H9 (cell line): ENCODE measurements around the gene TGM3. TPM values are rescaled to one million over a fixed set of nuclear protein-coding genes. Genes with fewer than 3 reads are reported as not detected.

Source experiments
- DNase-seq: peaks from one replicate; pipeline ENCODE4 v3.0.0-alpha.2; 2017
- H2AFZ ChIP-seq: one replicate; pipeline ENCODE4 v1.6.1; 2013; ENCODE audit warnings: mild to moderate bottlenecking, low read length, control low read depth, moderate library complexity
- H2AK5ac ChIP-seq: 2 replicates; pipeline ENCODE4 v1.6.1; 2013; ENCODE audit warnings: low read length, control low read depth, mixed read lengths; ENCODE audit not compliant: insufficient read length
- H2BK120ac ChIP-seq: one replicate; pipeline ENCODE4 v1.6.1; 2013; ENCODE audit warnings: low read depth, mild to moderate bottlenecking, low read length, control low read depth, inconsistent platforms; ENCODE audit not compliant: poor library complexity, severe bottlenecking
- H2BK12ac ChIP-seq: 2 replicates; pipeline ENCODE4 v1.6.1; 2013; ENCODE audit warnings: low read length, control low read depth, mixed read lengths, low read depth; ENCODE audit not compliant: insufficient read length
- H2BK15ac ChIP-seq: 2 replicates; pipeline ENCODE4 v1.6.1; 2013; ENCODE audit warnings: low read depth, low read length, control low read depth
- H2BK20ac ChIP-seq: one replicate; pipeline ENCODE4 v1.6.1; 2013; ENCODE audit warnings: low read depth, mild to moderate bottlenecking, low read length, control low read depth, inconsistent platforms; ENCODE audit not compliant: poor library complexity, severe bottlenecking
- H2BK5ac ChIP-seq: 2 replicates; pipeline ENCODE4 v1.6.1; 2013; ENCODE audit warnings: low read length, control low read depth, mixed read lengths; ENCODE audit not compliant: insufficient read length
- H3K14ac ChIP-seq: 2 replicates; pipeline ENCODE4 v1.6.1; 2013; ENCODE audit warnings: low read length, control low read depth; ENCODE audit not compliant: insufficient read depth
- H3K18ac ChIP-seq: 2 replicates; pipeline ENCODE4 v1.6.1; 2013; ENCODE audit warnings: low read depth, mild to moderate bottlenecking, mixed read lengths, low read length, control low read depth; ENCODE audit not compliant: insufficient read length
- H3K23ac ChIP-seq: 2 replicates; pipeline ENCODE4 v1.6.1; 2013; ENCODE audit warnings: low read length, control low read depth, mixed read lengths, low read depth; ENCODE audit not compliant: insufficient read length
- H3K23me2 ChIP-seq: 2 replicates; pipeline ENCODE4 v1.6.1; 2013; ENCODE audit warnings: low read depth, mild to moderate bottlenecking, mixed read lengths, low read length, control low read depth; ENCODE audit not compliant: insufficient read length, poor library complexity, severe bottlenecking
- H3K27ac ChIP-seq: 2 replicates; pipeline ENCODE4 v1.5.1; 2013; ENCODE audit warnings: low read length, control low read depth, mixed read lengths, low read depth; ENCODE audit not compliant: insufficient read length
- H3K27me3 ChIP-seq: 2 replicates; pipeline ENCODE4 v1.6.1; 2013; ENCODE audit warnings: low read length, control low read depth, inconsistent platforms; ENCODE audit not compliant: insufficient read depth
- H3K4ac ChIP-seq: 2 replicates; pipeline ENCODE4 v1.6.1; 2013; ENCODE audit warnings: low read depth, mild to moderate bottlenecking, control low read depth, inconsistent platforms, low read length, moderate library complexity
- H3K4me1 ChIP-seq: 2 replicates; pipeline ENCODE4 v1.6.1; 2013; ENCODE audit warnings: low read length, control low read depth, inconsistent platforms; ENCODE audit not compliant: insufficient read depth
- H3K4me2 ChIP-seq: 2 replicates; pipeline ENCODE4 v1.6.1; 2013; ENCODE audit warnings: low read length, control low read depth, mixed read lengths; ENCODE audit not compliant: insufficient read length, insufficient read depth
- H3K56ac ChIP-seq: 2 replicates; pipeline ENCODE4 v1.6.1; 2013; ENCODE audit warnings: low read depth, mild to moderate bottlenecking, mixed read lengths, low read length, control low read depth; ENCODE audit not compliant: insufficient read length
- H3K79me1 ChIP-seq: 2 replicates; pipeline ENCODE4 v1.6.1; 2013; ENCODE audit warnings: low read depth, mild to moderate bottlenecking, moderate library complexity, low read length, control low read depth, inconsistent platforms; ENCODE audit not compliant: insufficient read depth, poor library complexity, severe bottlenecking
- H3K79me2 ChIP-seq: 2 replicates; pipeline ENCODE4 v1.6.1; 2013; ENCODE audit warnings: low read length, control low read depth, inconsistent platforms; ENCODE audit not compliant: insufficient read depth
- H3K9ac ChIP-seq: 2 replicates; pipeline ENCODE4 v1.6.1; 2013; ENCODE audit warnings: low read length, control low read depth, mixed read lengths; ENCODE audit not compliant: insufficient read length; ENCODE audit errors: extremely low read depth
- H3K9me3 ChIP-seq: one replicate; pipeline ENCODE4 v1.6.1; 2013; ENCODE audit warnings: low read depth, low read length, inconsistent platforms; ENCODE audit not compliant: control insufficient read depth
- H3T11ph ChIP-seq: one replicate; pipeline ENCODE4 v1.6.1; 2013; ENCODE audit warnings: mild to moderate bottlenecking, low read length, control low read depth, inconsistent platforms
- H4K20me1 ChIP-seq: one replicate; pipeline ENCODE4 v1.6.1; 2013; ENCODE audit not compliant: control insufficient read depth, insufficient read length, insufficient read depth
- H4K5ac ChIP-seq: 2 replicates; pipeline ENCODE4 v1.6.1; 2013; ENCODE audit warnings: low read depth, mild to moderate bottlenecking, mixed read lengths, low read length, control low read depth; ENCODE audit not compliant: insufficient read length
- H4K8ac ChIP-seq: replicated peaks from 2 replicates; pipeline ENCODE4 v1.6.1; 2013; ENCODE audit warnings: low read length, control low read depth, mixed read lengths, low read depth; ENCODE audit not compliant: insufficient read length
- H4K91ac ChIP-seq: 2 replicates; pipeline ENCODE4 v1.6.1; 2013; ENCODE audit warnings: low read depth, mild to moderate bottlenecking, moderate library complexity, mixed read lengths, low read length, control low read depth; ENCODE audit not compliant: insufficient read length
- H3K27ac Mint-ChIP-seq, 3 experiments: 2 replicates in 2 of 3; 3 replicates in 1 of 3; pipeline ENCODE4 v1.8.0; 2020 to 2021; ENCODE audit warnings: mixed read lengths in 3 of 3, mild to moderate bottlenecking in 1 of 3, moderate library complexity in 1 of 3
- H3K27me3 Mint-ChIP-seq: 2 replicates; pipeline ENCODE4 v1.8.0; 2021; ENCODE audit warnings: low read depth, mild to moderate bottlenecking, moderate library complexity, mixed read lengths
- H3K36me3 Mint-ChIP-seq, 3 experiments: 2 replicates in 2 of 3; 3 replicates in 1 of 3; pipeline ENCODE4 v1.8.0; 2020 to 2021; ENCODE audit warnings: low read depth in 3 of 3, mixed read lengths in 3 of 3; ENCODE audit not compliant: insufficient read depth in 1 of 3
- H3K4me1 Mint-ChIP-seq, 2 experiments: 2 replicates each; pipeline ENCODE4 v1.8.0; 2020; ENCODE audit warnings: mixed read lengths in 2 of 2
- H3K4me3 Mint-ChIP-seq, 2 experiments: 2 replicates in 1 of 2; 3 replicates in 1 of 2; pipeline ENCODE4 v1.8.0; 2020 to 2021; ENCODE audit warnings: mild to moderate bottlenecking in 2 of 2, mixed read lengths in 2 of 2, moderate library complexity in 1 of 2
- H3K9me3 Mint-ChIP-seq, 2 experiments: 2 replicates in 1 of 2; 3 replicates in 1 of 2; pipeline ENCODE4 v1.8.0; 2020; ENCODE audit warnings: mild to moderate bottlenecking in 2 of 2, mixed read lengths in 2 of 2, moderate library complexity in 1 of 2
- CTCF ChIP-seq: fragments of 200-600 bp; sonication (generic); conservative IDR thresholded peaks from 3 replicates; pipeline ENCODE4 v1.8.0; 2021; ENCODE audit warnings: antibody characterized with exemption, mild to moderate bottlenecking
- WGBS: extraction: QIAGEN DNeasy Blood & Tissue Kit; methylation state at CpG from one replicate; pipeline ENCODE4 v1.1.7; 2013; ENCODE audit warnings: missing lambda C conversion rate, low lambda C conversion rate, mixed read lengths; ENCODE audit not compliant: insufficient read length; ENCODE audit errors: extremely low coverage; 5-methylcytosine and 5-hydroxymethylcytosine counted together
- total RNA-seq: library from RNA; stranded (reverse); gene quantifications from 2 replicates; pipeline ENCODE4 v1.2.1, GENCODE V29; 2021

TGM3 gene
- total RNA-seq, 1 experiment from 2014 or later: not detected

DNA sequence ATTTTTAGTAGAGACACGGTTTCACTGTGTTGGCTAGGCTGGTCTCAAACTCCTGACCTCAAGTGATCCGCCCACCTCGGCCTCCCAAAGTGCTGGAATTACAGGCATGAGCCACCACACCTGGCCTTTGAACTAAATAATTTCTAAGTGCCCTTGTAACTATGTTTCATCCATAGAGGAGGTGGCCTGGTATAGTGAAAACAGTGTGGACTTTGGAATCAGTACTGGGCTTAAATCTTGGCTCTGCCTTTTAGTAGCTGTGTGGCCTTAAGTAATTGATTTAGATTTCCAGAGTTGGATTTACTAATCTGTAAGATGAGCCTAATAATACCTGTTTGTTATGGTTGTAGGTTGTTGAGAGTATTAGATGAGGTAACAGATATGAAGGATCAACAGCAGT lies 14.2 kb upstream of the TGM3 start:
- Mint-ChIP-seq H3K4me3 (no peak overlapping the region), H3K36me3 (peaks cover 0 to 4% (median 2%) of the 10 kb centered on the region in 3 experiments; a peak in 3 of 7 replicates), H3K9me3 (peaks cover 12% of the 10 kb centered on the region in 2 experiments; a peak in 3 of 5 replicates), H3K27ac (no peak overlapping the region), H3K27me3 (peaks cover 9% of the 10 kb centered on the region; the same call in 1 of the 2 replicates), H3K4me1 (peaks cover 0 to 5% of the 10 kb centered on the region in 2 experiments; a peak in 2 of 4 replicates)
- TF ChIP-seq CTCF: no peak
- Histone ChIP-seq H2BK120ac (no peak overlapping the region), H4K5ac (no peak overlapping the region), H3K9me3 (no peaks in the 10 kb centered on the region), H4K8ac (no peak overlapping the region), H3K27ac (no peak overlapping the region), H2BK20ac (no peak overlapping the region), H3K27me3 (no peaks in the 10 kb centered on the region), H3K14ac (no peak overlapping the region), H3K9ac (no peak overlapping the region), H3K79me2 (no peaks in the 10 kb centered on the region), H4K20me1 (no peaks in the 10 kb centered on the region), H3K23ac (no peak overlapping the region), H3K23me2 (no peaks in the 10 kb centered on the region), H3K4me2 (no peak overlapping the region), H2BK5ac (no peak overlapping the region), H3T11ph (no peak overlapping the region), H3K18ac (no peak overlapping the region), H3K56ac (no peak overlapping the region), H3K4me1 (no peaks in the 10 kb centered on the region), H2BK12ac (no peak overlapping the region), H2BK15ac (no peak overlapping the region), H4K91ac (no peak overlapping the region), H2AK5ac (no peak overlapping the region), H2AFZ (no peak overlapping the region), H3K4ac (no peak overlapping the region), H3K79me1 (no peaks in the 10 kb centered on the region)
- DNase-seq: no peak
- no CpG with 5 or more reads among the region's 3 CpGs for WGBS
